ENCODE results near the gene SMARCA2.

Gene SMARCA2

GRCh38 chr9:2196757-2197156, 181.6 kb downstream of the SMARCA2 start:
- TF ChIP-seq NFRKB (IDR thresholded peaks at IDR 0.05) (no peak), HDGF (IDR thresholded peaks at IDR 0.05; ENCODE audit: borderline replicate concordance) (no peak), ARNT (IDR thresholded peaks at IDR 0.05) (no peak)
- ChIA-PET CTCF (no interaction called here), POLR2A (no interaction called here)
- no peak for DNase-seq (ENCODE audit: extremely low spot score)

DNA sequence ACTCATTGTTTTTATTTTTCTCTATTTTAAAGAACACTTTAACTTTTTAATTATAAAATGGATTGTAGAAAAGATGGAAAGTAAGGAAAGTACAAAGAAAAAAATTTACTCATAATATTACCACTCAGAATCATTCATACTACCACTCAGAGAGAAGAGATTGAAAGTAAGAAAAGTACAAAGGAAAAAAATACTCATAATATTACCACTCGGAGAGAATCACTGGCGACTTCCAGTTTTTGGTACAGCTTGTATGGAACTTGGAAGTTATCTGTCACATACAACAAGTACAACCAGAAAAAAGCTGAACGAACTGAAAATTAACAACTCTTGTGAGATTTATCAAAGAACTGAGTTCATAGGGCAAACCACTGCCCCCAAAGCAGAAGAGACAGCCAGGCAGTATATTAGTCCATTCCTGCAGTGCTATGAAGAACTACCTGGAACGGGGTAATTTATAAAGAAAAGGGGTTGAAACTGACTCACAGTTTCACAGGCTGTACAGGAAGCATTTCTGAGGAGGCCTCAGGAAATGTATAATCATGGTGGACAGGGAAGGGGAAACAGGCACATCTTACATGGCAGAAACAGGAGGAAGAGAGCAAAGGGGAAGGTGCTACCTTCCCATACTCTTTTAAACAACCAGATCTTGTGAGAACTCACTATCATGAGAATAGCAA, 183.9 kb downstream of the SMARCA2 start:
- no peak for DNase-seq (ENCODE audit: extremely low spot score)
- no peak for TF ChIP-seq FOXM1 (IDR thresholded peaks at IDR 0.05; ENCODE audit: borderline replicate concordance)
- no peak for TF ChIP-seq SP1 (IDR thresholded peaks at IDR 0.05)
- no peak for TF ChIP-seq HDGF (IDR thresholded peaks at IDR 0.05; ENCODE audit: borderline replicate concordance)
- no peak for TF ChIP-seq FOXA1 (IDR thresholded peaks at IDR 0.05)
- no peak for TF ChIP-seq FOXK2 (IDR thresholded peaks at IDR 0.05)
- no peak for TF ChIP-seq CTBP1 (IDR thresholded peaks at IDR 0.05; ENCODE audit: borderline replicate concordance)
- TF ChIP-seq NFRKB (IDR thresholded peaks at IDR 0.05) = no peak
- TF ChIP-seq ZNF384 (IDR thresholded peaks at IDR 0.05) = no peak
- TF ChIP-seq ARNT (IDR thresholded peaks at IDR 0.05) = no peak
- TF ChIP-seq L3MBTL2 (conservative IDR thresholded peaks at IDR 0.05) = no peak
- no peak for TF ChIP-seq ELF4 (IDR thresholded peaks at IDR 0.05)
- no peak for TF ChIP-seq BHLHE40 (IDR thresholded peaks at IDR 0.05; ENCODE audit: borderline replicate concordance)
- no peak for TF ChIP-seq SUZ12 (IDR thresholded peaks at IDR 0.05)
- no peak for TF ChIP-seq LEF1 (IDR thresholded peaks at IDR 0.05; ENCODE audit: borderline replicate concordance)
- no peak for TF ChIP-seq TARDBP (IDR thresholded peaks at IDR 0.05)
- TF ChIP-seq, protein P1, sequence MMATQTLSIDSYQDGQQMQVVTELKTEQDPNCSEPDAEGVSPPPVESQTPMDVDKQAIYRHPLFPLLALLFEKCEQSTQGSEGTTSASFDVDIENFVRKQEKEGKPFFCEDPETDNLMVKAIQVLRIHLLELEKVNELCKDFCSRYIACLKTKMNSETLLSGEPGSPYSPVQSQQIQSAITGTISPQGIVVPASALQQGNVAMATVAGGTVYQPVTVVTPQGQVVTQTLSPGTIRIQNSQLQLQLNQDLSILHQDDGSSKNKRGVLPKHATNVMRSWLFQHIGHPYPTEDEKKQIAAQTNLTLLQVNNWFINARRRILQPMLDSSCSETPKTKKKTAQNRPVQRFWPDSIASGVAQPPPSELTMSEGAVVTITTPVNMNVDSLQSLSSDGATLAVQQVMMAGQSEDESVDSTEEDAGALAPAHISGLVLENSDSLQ (IDR thresholded peaks at IDR 0.05) = no peak
- CTCF ChIA-PET = no interaction called here
- POLR2A ChIA-PET = no interaction called here

GRCh38 chr9:2199999-2200796, 185.1 kb downstream of the SMARCA2 start:
- no peak for DNase-seq (ENCODE audit: extremely low spot score)
- ChIA-PET CTCF (no interaction called here), POLR2A (no interaction called here)
- TF ChIP-seq SUZ12 (IDR thresholded peaks at IDR 0.05) (no peak), LEF1 (IDR thresholded peaks at IDR 0.05; ENCODE audit: borderline replicate concordance) (no peak), ARNT (IDR thresholded peaks at IDR 0.05) (no peak), CTBP1 (IDR thresholded peaks at IDR 0.05; ENCODE audit: borderline replicate concordance) (no peak), L3MBTL2 (conservative IDR thresholded peaks at IDR 0.05) (no peak), HDGF (IDR thresholded peaks at IDR 0.05; ENCODE audit: borderline replicate concordance) (no peak), BHLHE40 (IDR thresholded peaks at IDR 0.05; ENCODE audit: borderline replicate concordance) (no peak), ELF4 (IDR thresholded peaks at IDR 0.05) (no peak)
- TF ChIP-seq, protein P1 (IDR thresholded peaks at IDR 0.05) = no peak

DNA sequence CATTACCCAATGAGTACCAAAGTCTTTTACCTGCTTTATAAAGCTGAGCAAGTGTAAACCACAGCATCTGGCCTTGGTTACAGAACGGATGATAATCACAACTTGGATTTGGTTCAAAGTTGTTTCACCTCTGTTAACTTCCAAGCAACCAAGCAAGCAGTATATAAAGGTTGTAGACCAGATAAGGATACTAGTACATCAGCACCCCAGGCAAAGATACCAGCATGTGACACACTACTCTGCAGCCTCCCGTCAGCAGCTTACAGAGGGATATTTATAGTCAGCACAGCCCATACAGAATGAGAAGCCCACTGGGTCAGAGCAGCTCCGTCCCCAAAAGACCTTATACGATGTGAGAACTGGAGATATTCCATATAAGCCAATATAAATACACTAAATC, 193.3 kb downstream of the SMARCA2 start:
- POLR2A ChIA-PET = no interaction called here
- CTCF ChIA-PET = no interaction called here
- DNase-seq (ENCODE audit: extremely low spot score) = no peak
- no peak for TF ChIP-seq FOXM1 (IDR thresholded peaks at IDR 0.05; ENCODE audit: borderline replicate concordance)
- TF ChIP-seq CTBP1 (IDR thresholded peaks at IDR 0.05; ENCODE audit: borderline replicate concordance) = no peak

DNA sequence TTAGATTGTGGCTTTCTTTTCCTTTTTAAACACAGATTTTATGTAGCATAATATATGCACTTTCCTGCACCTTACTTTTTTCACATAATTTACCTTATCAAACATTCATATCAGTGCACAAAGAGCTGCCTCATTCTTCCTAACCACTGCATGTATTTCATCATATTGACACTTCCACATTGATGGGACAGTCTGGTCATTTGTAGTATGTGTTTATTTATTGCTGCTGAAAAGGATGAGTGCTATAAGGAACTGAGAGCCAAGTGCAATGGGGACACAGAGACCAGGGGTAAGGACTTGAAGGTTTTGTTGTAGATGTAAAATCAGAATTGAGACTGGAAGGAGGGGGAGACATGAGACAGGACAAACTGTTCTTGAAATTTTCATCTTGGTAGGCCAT, 193.8 kb downstream of the SMARCA2 start:
- POLR2A ChIA-PET = no interaction called here
- DNase-seq (ENCODE audit: extremely low spot score) = no peak
- no peak for TF ChIP-seq SUZ12 (IDR thresholded peaks at IDR 0.05)
- no peak for TF ChIP-seq FOXA1 (IDR thresholded peaks at IDR 0.05)
- TF ChIP-seq HDGF (IDR thresholded peaks at IDR 0.05; ENCODE audit: borderline replicate concordance) = no peak
- no peak for TF ChIP-seq ELF4 (IDR thresholded peaks at IDR 0.05)
- no peak for TF ChIP-seq LEF1 (IDR thresholded peaks at IDR 0.05; ENCODE audit: borderline replicate concordance)
- TF ChIP-seq BHLHE40 (IDR thresholded peaks at IDR 0.05; ENCODE audit: borderline replicate concordance) = no peak
- no peak for TF ChIP-seq TARDBP (IDR thresholded peaks at IDR 0.05)
- no peak for TF ChIP-seq L3MBTL2 (conservative IDR thresholded peaks at IDR 0.05)
- TF ChIP-seq FOXM1 (IDR thresholded peaks at IDR 0.05; ENCODE audit: borderline replicate concordance) = no peak
- no peak for TF ChIP-seq NFRKB (IDR thresholded peaks at IDR 0.05)
- TF ChIP-seq FOXK2 (IDR thresholded peaks at IDR 0.05) = no peak
- no peak for TF ChIP-seq SP1 (IDR thresholded peaks at IDR 0.05)
- no peak for TF ChIP-seq CTBP1 (IDR thresholded peaks at IDR 0.05; ENCODE audit: borderline replicate concordance)
- TF ChIP-seq, protein P1 (IDR thresholded peaks at IDR 0.05) = no peak
- no peak for TF ChIP-seq ARNT (IDR thresholded peaks at IDR 0.05)
- TF ChIP-seq ZNF384 (IDR thresholded peaks at IDR 0.05) = no peak
- CTCF ChIA-PET = no interaction called here

DNA sequence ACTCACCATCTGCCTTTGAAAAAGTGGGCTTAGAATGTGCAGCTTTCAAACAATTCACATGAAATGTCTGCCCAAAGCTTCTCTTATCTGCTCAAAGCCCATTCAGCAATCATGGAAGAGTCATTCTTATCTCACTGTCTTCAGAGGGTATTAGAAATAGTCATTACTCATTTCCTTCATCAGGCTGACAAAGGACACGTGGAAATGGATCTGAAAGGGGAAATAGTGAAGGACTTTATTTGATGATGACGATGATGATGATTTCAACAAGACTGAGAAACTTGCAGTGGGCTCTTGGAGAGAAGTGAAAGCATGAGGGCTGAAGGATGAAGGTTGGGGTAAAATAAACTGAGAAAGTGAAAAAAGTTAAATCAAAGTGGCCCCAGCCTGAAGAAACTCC, 194.3 kb downstream of the SMARCA2 start:
- TF ChIP-seq CTBP1 (IDR thresholded peaks at IDR 0.05; ENCODE audit: borderline replicate concordance) = no peak
- TF ChIP-seq NFRKB (IDR thresholded peaks at IDR 0.05) = no peak
- TF ChIP-seq FOXM1 (IDR thresholded peaks at IDR 0.05; ENCODE audit: borderline replicate concordance) = no peak
- no peak for TF ChIP-seq FOXA1 (IDR thresholded peaks at IDR 0.05)
- no peak for TF ChIP-seq ZNF384 (IDR thresholded peaks at IDR 0.05)
- TF ChIP-seq TARDBP (IDR thresholded peaks at IDR 0.05) = no peak
- no peak for TF ChIP-seq LEF1 (IDR thresholded peaks at IDR 0.05; ENCODE audit: borderline replicate concordance)
- no peak for TF ChIP-seq ARNT (IDR thresholded peaks at IDR 0.05)
- no peak for TF ChIP-seq SUZ12 (IDR thresholded peaks at IDR 0.05)
- TF ChIP-seq, protein P1 (IDR thresholded peaks at IDR 0.05) = no peak
- TF ChIP-seq SP1 (IDR thresholded peaks at IDR 0.05) = no peak
- TF ChIP-seq HDGF (IDR thresholded peaks at IDR 0.05; ENCODE audit: borderline replicate concordance) = no peak
- TF ChIP-seq ELF4 (IDR thresholded peaks at IDR 0.05) = no peak
- TF ChIP-seq L3MBTL2 (conservative IDR thresholded peaks at IDR 0.05) = no peak
- TF ChIP-seq FOXK2 (IDR thresholded peaks at IDR 0.05) = no peak
- no peak for TF ChIP-seq BHLHE40 (IDR thresholded peaks at IDR 0.05; ENCODE audit: borderline replicate concordance)
- no peak for DNase-seq (ENCODE audit: extremely low spot score)
- CTCF ChIA-PET = no interaction called here
- POLR2A ChIA-PET = no interaction called here

Data from HEK293T (cell line).